Activated B cell treated with CpG ODN at 0.5 μM for 24 hours (primary cell): ENCODE data around the gene SH3RF2. TPM values are rescaled to one million over a fixed set of nuclear protein-coding genes. Genes with fewer than 3 reads are reported as not detected.
"Not testable (repeated sequence)": the region's sequence is repeated elsewhere in the genome, so short reads cannot be mapped to it uniquely, and the experiment has no call there.

ENCODE experiments used
- ATAC-seq: fragments of 200-7000 bp; cut with Tn5 transposase; one replicate; pipeline ENCODE4 v1.10.0; 2021; ENCODE audit warnings: low read depth, mild to moderate bottlenecking, moderate library complexity
- CTCF ChIA-PET: fragments of 350-600 bp; sonication (Branson Sonifier 250); formaldehyde crosslinking; loops from one replicate; lab custom pipeline; 2021; ENCODE audit warnings: antibody characterized with exemption; lab: Charles Lee
- POLR2A ChIA-PET: fragments of 350-600 bp; sonication (Branson Sonifier 250); formaldehyde crosslinking; loops from one replicate; lab custom pipeline; 2021; ENCODE audit warnings: antibody characterized with exemption; lab: Charles Lee
- DNase-seq: peaks from one replicate; pipeline ENCODE4 v3.0.0; 2022
- H3K27ac Mint-ChIP-seq: one replicate; pipeline ENCODE4 v1.8.0; 2020; ENCODE audit warnings: mixed read lengths
- H3K27me3 Mint-ChIP-seq: one replicate; pipeline ENCODE4 v1.8.0; 2021; ENCODE audit warnings: mixed read lengths
- H3K36me3 Mint-ChIP-seq: one replicate; pipeline ENCODE4 v1.8.0; 2021; ENCODE audit warnings: low read depth, mixed read lengths
- H3K4me1 Mint-ChIP-seq: one replicate; pipeline ENCODE4 v1.8.0; 2021; ENCODE audit warnings: mixed read lengths
- H3K4me3 Mint-ChIP-seq: one replicate; pipeline ENCODE4 v1.8.0; 2020; ENCODE audit warnings: mild to moderate bottlenecking, mixed read lengths
- H3K9me3 Mint-ChIP-seq: one replicate; pipeline ENCODE4 v1.8.0; 2020; ENCODE audit warnings: mixed read lengths
- CTCF ChIP-seq: fragments of 200-600 bp; IDR thresholded peaks from one replicate; pipeline ENCODE4 v1.8.0; 2022; ENCODE audit warnings: antibody characterized with exemption, mild to moderate bottlenecking
- intact Hi-C: fragments of 100-400 bp; cut with micrococcal nuclease; formaldehyde crosslinking; loops from one replicate; pipeline ENCODE4 v1.15.1; 2024
- total RNA-seq: library from RNA; stranded (reverse); gene quantifications from 2 replicates; pipeline ENCODE4 v1.2.3, GENCODE V29; 2022

The SH3RF2 gene
- total RNA-seq, 1 donor from 2014 or later = not detected

GRCh38 chr5:145960848-145961600 is 24.6 kb downstream of the SH3RF2 start:
- Mint-ChIP-seq H3K4me3 (no peak overlapping the region), H3K27ac (no peak overlapping the region), H3K4me1 (no peaks in the 10 kb centered on the region), H3K36me3 (no peaks in the 10 kb centered on the region), H3K27me3 (peaks cover 3% of the 10 kb centered on the region), H3K9me3 (no peaks in the 10 kb centered on the region)
- intact Hi-C loops = no loop called here
- ChIA-PET POLR2A (no interaction called here), CTCF (no interaction called here)
- DNase-seq (no peak), ATAC-seq (no peak)
- TF ChIP-seq CTCF = no peak

DNA sequence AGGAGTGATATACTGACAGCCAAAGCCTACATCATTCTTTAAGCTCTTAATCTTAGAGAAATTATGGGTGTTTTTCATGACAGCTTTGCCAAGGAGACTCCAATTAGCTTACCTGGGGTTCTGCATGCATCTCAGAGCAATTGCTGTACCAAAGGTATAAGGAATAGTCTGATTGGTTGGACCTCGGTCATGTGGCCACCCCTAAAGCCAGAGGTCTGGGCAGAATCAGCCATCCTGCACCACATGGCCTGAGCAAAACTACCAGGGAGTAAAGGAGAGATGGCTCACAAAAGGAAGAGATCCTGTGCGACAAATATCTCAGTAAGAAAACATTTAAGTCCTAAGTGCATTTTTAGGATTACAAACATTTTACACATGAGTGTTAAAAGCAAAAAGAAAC is 25.6 kb downstream of the SH3RF2 start:
- ATAC-seq (no peak), DNase-seq (no peak)
- Mint-ChIP-seq H3K27me3 (no peaks in the 10 kb centered on the region), H3K4me3 (no peak overlapping the region), H3K27ac (no peak overlapping the region), H3K36me3 (no peaks in the 10 kb centered on the region), H3K9me3 (no peaks in the 10 kb centered on the region), H3K4me1 (no peaks in the 10 kb centered on the region)
- CTCF ChIA-PET = no interaction called here
- POLR2A ChIA-PET = interaction anchor here (0.7 kb wide), 1 partner anchor 1669 kb away, joined by 6 read pairs; no protein-coding TSS in a partner anchor
- intact Hi-C loops = no loop called here
- no peak for TF ChIP-seq CTCF

DNA sequence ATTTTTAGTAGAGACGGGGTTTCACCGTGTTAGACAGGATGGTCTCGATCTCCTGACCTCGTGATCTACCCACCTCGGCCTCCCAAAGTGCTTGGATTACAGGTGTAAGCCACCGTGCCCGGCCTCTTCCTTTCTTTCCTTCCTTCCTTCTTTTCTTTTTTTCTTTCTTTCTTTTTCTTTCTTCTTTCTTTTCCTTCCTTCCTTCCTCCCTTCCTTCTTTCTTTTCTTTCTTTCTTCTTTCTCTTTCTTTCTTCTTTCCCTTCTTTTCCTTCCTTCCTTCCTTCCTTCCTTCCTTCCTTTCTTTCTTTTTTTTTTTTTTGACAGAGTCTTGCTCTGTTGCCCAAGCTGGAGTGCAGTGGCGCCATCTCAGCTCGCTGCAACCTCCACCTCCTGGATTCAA is 27.6 kb downstream of the SH3RF2 start:
- ATAC-seq, H3K27me3 Mint-ChIP-seq, H3K9me3 Mint-ChIP-seq, H3K4me3 Mint-ChIP-seq, intact Hi-C loops, H3K4me1 Mint-ChIP-seq, POLR2A ChIA-PET, CTCF ChIA-PET, DNase-seq, H3K36me3 Mint-ChIP-seq, H3K27ac Mint-ChIP-seq: not testable (repeated sequence)

GRCh38 chr5:145965804-145966203 is 29.4 kb downstream of the SH3RF2 start:
- H3K27ac Mint-ChIP-seq = no peak overlapping the region
- ChIA-PET CTCF (no interaction called here), POLR2A (no interaction called here)
- TF ChIP-seq CTCF = no peak
- peaks cover 4% of the 10 kb centered on the region for H3K27me3 Mint-ChIP-seq
- H3K36me3 Mint-ChIP-seq = no peaks in the 10 kb centered on the region
- no peaks in the 10 kb centered on the region for H3K9me3 Mint-ChIP-seq
- intact Hi-C loops = no loop called here
- ATAC-seq = no peak
- H3K4me3 Mint-ChIP-seq = no peak overlapping the region
- no peak for DNase-seq
- H3K4me1 Mint-ChIP-seq = no peaks in the 10 kb centered on the region

GRCh38 chr5:145967296-145967695 is 30.9 kb downstream of the SH3RF2 start:
- H3K4me1 Mint-ChIP-seq = no peaks in the 10 kb centered on the region
- H3K27me3 Mint-ChIP-seq = peaks cover 4% of the 10 kb centered on the region
- H3K36me3 Mint-ChIP-seq = no peaks in the 10 kb centered on the region
- ChIA-PET POLR2A (no interaction called here), CTCF (no interaction called here)
- no peak for ATAC-seq
- no peak for DNase-seq
- H3K27ac Mint-ChIP-seq = no peak overlapping the region
- no peak for TF ChIP-seq CTCF
- no peak overlapping the region for H3K4me3 Mint-ChIP-seq
- H3K9me3 Mint-ChIP-seq = no peaks in the 10 kb centered on the region
- intact Hi-C loops = no loop called here
